ENCODE results near the gene PKHD1. TPM values are rescaled to one million over a fixed set of nuclear protein-coding genes. Genes with fewer than 3 reads are reported as not detected.

Gene PKHD1
- total RNA-seq, 4 donors from 2014 or later: 0.16 to 0.60 (median 0.32) TPM

- no peaks in the 10 kb centered on the region for H3K27me3 ChIP-seq
- H3K4me1 ChIP-seq: no peaks in the 10 kb centered on the region
- H3K4me3 ChIP-seq: no peak overlapping the region
- no peak overlapping the region for H3K27ac ChIP-seq
- H3K9me3 ChIP-seq: no peaks in the 10 kb centered on the region
- H3K36me3 ChIP-seq: no peaks in the 10 kb centered on the region
- in situ Hi-C loops (cut with MboI; ENCODE audit: low pct_ligation_motif_present in 1 of 4, low pct_unique_long_range_greater_than_20kb in 1 of 4, low sequenced_read_pairs in 3 of 4): no loop called here
- WGBS, 2 donors (ENCODE audit: low coverage in 1 of 2): 56 to 70% methylated on average over 3 of the region's 3 CpGs
- no peak for DNase-seq
- no peak for TF ChIP-seq POLR2AphosphoS5 (IDR thresholded peaks at IDR 0.05)
- no peak for TF ChIP-seq POLR2A (IDR thresholded peaks at IDR 0.05)
- TF ChIP-seq, protein P1, sequence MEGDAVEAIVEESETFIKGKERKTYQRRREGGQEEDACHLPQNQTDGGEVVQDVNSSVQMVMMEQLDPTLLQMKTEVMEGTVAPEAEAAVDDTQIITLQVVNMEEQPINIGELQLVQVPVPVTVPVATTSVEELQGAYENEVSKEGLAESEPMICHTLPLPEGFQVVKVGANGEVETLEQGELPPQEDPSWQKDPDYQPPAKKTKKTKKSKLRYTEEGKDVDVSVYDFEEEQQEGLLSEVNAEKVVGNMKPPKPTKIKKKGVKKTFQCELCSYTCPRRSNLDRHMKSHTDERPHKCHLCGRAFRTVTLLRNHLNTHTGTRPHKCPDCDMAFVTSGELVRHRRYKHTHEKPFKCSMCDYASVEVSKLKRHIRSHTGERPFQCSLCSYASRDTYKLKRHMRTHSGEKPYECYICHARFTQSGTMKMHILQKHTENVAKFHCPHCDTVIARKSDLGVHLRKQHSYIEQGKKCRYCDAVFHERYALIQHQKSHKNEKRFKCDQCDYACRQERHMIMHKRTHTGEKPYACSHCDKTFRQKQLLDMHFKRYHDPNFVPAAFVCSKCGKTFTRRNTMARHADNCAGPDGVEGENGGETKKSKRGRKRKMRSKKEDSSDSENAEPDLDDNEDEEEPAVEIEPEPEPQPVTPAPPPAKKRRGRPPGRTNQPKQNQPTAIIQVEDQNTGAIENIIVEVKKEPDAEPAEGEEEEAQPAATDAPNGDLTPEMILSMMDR (IDR thresholded peaks at IDR 0.05): no peak
- no peak for TF ChIP-seq EP300 (IDR thresholded peaks at IDR 0.05; ENCODE audit: low read depth)
- intact Hi-C loops (cut with DNase I; ENCODE audit: low total_unique reads): no loop called here
Observed at GRCh38 chr6:51972659-51973058, 114.8 kb downstream of the PKHD1 start.

DNA sequence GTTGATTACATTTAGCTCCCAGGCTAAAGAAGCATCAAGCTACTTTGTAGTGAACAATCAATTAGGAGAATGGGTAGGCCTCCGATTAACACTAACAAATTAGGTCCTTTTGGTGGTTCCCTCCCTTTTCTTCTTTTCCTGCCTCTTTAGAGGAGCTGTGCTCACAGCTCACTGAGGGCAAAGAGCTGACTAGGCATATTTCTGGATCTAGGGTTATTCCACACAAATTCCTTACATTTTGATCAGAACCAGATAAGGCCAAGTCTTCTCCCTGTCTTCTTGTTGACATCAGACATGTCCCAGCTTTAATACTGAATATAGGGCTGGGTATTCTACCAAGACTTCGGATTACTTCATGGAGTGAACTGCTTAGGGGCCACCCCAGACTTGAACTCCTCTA, 119.1 kb downstream of the PKHD1 start:
- DNase-seq: no peak
- TF ChIP-seq EP300 (IDR thresholded peaks at IDR 0.05; ENCODE audit: low read depth) (no peak), POLR2A (IDR thresholded peaks at IDR 0.05) (no peak), POLR2AphosphoS5 (IDR thresholded peaks at IDR 0.05) (no peak)
- TF ChIP-seq, protein P1 (IDR thresholded peaks at IDR 0.05): no peak
- no peak overlapping the region for H3K4me3 ChIP-seq
- no peak overlapping the region for H3K27ac ChIP-seq
- 71 to 79% methylated on average over 1 to 2 of the region's 2 CpGs for WGBS, 2 donors (ENCODE audit: low coverage in 1 of 2)
- no peaks in the 10 kb centered on the region for H3K9me3 ChIP-seq
- in situ Hi-C loops (cut with MboI; ENCODE audit: low pct_ligation_motif_present in 1 of 4, low pct_unique_long_range_greater_than_20kb in 1 of 4, low sequenced_read_pairs in 3 of 4): no loop called here
- intact Hi-C loops (cut with DNase I; ENCODE audit: low total_unique reads): no loop called here
- H3K4me1 ChIP-seq: no peaks in the 10 kb centered on the region
- no peaks in the 10 kb centered on the region for H3K36me3 ChIP-seq
- no peaks in the 10 kb centered on the region for H3K27me3 ChIP-seq

- in situ Hi-C loops (cut with MboI; ENCODE audit: low pct_ligation_motif_present in 1 of 4, low pct_unique_long_range_greater_than_20kb in 1 of 4, low sequenced_read_pairs in 3 of 4): no loop called here
- no peak for DNase-seq
- Histone ChIP-seq H3K4me3 (no peak overlapping the region), H3K27ac (no peak overlapping the region), H3K9me3 (no peaks in the 10 kb centered on the region), H3K27me3 (peaks cover 5% of the 10 kb centered on the region), H3K4me1 (no peaks in the 10 kb centered on the region), H3K36me3 (no peaks in the 10 kb centered on the region)
- WGBS, 2 donors (ENCODE audit: low coverage in 1 of 2): 47 to 61% methylated on average over 3 of the region's 3 CpGs
- TF ChIP-seq, protein P1 (IDR thresholded peaks at IDR 0.05): no peak
- TF ChIP-seq POLR2A (IDR thresholded peaks at IDR 0.05) (no peak), POLR2AphosphoS5 (IDR thresholded peaks at IDR 0.05) (no peak), EP300 (IDR thresholded peaks at IDR 0.05; ENCODE audit: low read depth) (no peak)
- intact Hi-C loops (cut with DNase I; ENCODE audit: low total_unique reads): no loop called here
Observed at GRCh38 chr6:51965222-51965801, 122.1 kb downstream of the PKHD1 start.

DNA sequence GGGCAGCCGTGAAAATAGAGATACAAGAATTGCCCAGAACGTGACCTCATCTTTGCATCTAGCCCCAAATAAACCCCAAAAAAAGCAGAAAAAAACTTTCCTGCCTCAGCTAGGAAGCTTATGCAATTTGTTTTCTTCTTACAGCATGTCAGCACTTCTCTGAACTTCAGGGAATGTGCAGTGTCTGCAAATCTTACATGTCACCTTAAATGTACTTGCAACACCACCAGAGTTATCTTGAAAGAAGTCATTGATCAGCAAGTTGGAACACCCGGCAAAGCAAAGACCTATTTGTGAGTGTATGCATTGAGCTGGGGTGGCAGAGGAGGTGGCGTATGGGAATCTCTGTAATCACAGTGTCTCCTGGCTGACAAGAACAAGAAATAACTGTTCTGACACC, 123.4 kb downstream of the PKHD1 start:
- 79 to 84% methylated on average over 3 to 4 of the region's 4 CpGs for WGBS, 2 donors (ENCODE audit: low coverage in 1 of 2)
- intact Hi-C loops (cut with DNase I; ENCODE audit: low total_unique reads): no loop called here

More for the DNA sequence above, 123.4 kb downstream of the PKHD1 start:
- in situ Hi-C loops (cut with MboI; ENCODE audit: low pct_ligation_motif_present in 1 of 4, low pct_unique_long_range_greater_than_20kb in 1 of 4, low sequenced_read_pairs in 3 of 4): no loop called here
- peaks cover 6% of the 10 kb centered on the region for H3K27me3 ChIP-seq
- no peak overlapping the region for H3K4me3 ChIP-seq
- H3K27ac ChIP-seq: no peak overlapping the region
- no peaks in the 10 kb centered on the region for H3K9me3 ChIP-seq
- no peak for TF ChIP-seq POLR2A (IDR thresholded peaks at IDR 0.05)
- TF ChIP-seq EP300 (IDR thresholded peaks at IDR 0.05; ENCODE audit: low read depth): no peak
- TF ChIP-seq, protein P1 (IDR thresholded peaks at IDR 0.05): no peak
- TF ChIP-seq POLR2AphosphoS5 (IDR thresholded peaks at IDR 0.05): no peak
- DNase-seq: no peak
- H3K4me1 ChIP-seq: no peaks in the 10 kb centered on the region
- no peaks in the 10 kb centered on the region for H3K36me3 ChIP-seq
